Fibroblast of skin of back (primary cell): ENCODE results near the gene NOVA2. TPM values are rescaled to one million over a fixed set of nuclear protein-coding genes. Genes with fewer than 3 reads are reported as not detected.

ENCODE experiments used
- DNase-seq: peaks from one replicate; pipeline ENCODE4 v3.0.0-alpha.2; 2013
- polyA plus RNA-seq, 2 experiments: library from polyadenylated mRNA; unstranded; fragments of 120-200 nt; gene quantifications; one replicate each; pipeline ENCODE4 v1.2.1, GENCODE V29; 2013; ENCODE audit not compliant: insufficient read length in 2 of 2

Gene NOVA2, protein sequence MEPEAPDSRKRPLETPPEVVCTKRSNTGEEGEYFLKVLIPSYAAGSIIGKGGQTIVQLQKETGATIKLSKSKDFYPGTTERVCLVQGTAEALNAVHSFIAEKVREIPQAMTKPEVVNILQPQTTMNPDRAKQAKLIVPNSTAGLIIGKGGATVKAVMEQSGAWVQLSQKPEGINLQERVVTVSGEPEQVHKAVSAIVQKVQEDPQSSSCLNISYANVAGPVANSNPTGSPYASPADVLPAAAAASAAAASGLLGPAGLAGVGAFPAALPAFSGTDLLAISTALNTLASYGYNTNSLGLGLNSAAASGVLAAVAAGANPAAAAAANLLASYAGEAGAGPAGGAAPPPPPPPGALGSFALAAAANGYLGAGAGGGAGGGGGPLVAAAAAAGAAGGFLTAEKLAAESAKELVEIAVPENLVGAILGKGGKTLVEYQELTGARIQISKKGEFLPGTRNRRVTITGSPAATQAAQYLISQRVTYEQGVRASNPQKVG
- 0.11 TPM for polyA plus RNA-seq (2013, experiment 1 of 2; ENCODE audit: insufficient read length)
- 0.06 TPM for polyA plus RNA-seq (2013, experiment 2 of 2; ENCODE audit: insufficient read length)

DNA sequence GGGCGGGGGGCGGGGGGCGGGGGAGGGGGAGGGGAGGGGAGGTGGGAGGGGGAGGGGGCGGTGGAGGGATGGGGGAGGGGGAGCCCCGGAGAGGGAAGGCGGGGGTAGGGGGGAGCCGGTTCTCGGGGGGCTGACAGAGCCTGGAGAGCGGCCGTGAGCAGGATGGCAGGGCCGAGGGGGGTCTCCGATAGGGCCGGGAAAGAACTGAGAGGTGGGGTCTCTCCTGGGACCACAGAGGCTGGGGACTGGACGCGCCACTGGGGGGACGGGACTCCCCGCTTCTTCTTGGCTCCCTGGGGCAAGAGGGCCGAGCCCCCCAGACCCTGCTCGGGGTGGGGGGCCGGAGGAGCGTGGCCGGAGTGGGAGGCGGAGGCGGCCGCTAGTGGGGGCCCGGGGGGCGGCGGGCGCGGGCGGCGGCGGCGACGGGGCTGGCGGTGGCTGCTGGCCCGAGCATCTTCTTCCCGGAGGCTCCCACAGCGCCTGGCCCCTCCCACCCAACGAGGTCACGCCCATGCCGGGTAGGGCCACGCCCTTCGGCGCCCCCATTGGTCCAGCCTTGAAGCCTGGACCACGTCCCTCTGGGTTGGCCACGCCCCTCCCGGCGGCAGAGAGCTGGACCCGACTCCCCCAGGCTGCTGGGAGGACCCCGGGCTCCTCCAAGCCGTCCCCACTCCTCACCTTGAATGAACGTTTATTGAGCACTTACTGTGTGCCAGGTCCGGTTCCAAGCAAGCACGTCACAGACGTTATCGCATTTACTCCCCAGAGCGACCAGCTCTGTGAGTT, at the start of gene NOVA2:
NOVA2 (minus strand) TSS at position 313 of the 786 bp plus-strand sequence. CDS start 514 bp downstream, outside the sequence.
- DNase-seq = peak; percentile 59

DNA sequence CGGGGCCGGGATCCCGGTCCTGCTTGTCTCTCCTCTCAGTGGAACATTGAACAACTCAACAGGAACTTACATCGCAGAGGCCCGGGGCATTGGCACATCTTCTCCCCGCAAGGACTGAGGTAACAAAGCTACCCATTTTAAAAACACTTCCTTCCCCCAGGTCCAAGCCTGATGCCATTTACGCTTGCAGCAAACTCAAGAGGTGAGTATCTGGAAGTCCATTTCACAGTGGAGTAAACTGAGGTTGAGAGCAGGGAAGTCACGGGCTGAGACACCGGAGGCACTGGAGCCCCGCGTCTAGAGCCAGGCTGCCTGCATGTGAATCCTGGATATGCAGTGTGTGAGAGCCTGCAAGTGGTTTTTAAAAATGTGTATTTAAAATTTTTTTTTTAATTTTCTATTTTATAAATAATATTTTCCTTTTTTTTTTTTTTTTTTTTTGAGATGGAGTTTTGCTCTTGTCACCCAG, 49.7 kb upstream of the NOVA2 start:
- no peak for DNase-seq

DNA sequence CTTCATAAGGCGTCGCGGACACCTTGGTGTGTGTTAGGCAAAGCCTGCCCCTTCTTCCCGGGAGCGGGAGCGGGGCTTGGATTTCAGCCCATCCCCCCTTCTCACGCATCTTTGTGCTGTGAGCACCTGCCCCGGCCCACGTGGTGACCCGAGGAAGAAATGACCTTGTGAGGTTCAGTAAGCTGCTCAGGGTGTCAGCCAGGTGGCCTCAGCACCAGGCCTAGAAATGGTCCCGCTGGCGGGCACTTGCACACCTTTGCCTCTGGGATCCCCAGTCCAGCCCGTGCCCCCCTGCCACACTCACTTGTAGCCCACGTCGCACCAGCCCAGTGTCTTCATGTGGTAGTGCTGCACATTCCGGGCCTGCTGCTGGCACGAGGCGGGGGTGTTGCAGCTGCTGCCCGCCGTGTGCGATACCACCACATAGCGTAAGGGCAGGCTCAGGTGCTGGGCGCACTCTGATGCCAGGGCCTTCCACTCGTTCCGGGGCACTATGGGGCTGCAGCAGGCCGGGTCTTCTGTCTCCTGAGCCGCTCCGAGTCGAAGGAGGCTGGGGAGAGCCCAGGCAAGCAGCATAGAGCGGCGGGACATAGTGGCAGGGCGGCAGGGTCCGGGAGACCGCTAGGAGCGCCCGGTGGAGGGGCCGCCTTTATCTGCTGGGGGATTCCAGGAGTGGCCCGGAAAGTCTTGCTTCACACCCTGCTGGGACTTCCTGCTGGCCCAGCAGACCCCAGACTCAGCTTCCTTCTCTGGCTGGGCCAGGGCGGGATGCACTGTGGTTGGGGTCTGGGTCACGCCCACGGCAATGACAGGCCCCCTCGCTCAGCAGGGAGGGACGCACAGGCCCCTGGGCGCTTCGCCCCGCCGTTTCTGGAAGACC, 49.0 kb upstream of the NOVA2 start, which contains the start of gene PGLYRP1:
PGLYRP1 (minus strand) TSS at position 623 of the 880 bp plus-strand sequence; CDS start at position 591, 32 bp downstream.
- DNase-seq = no peak

DNA sequence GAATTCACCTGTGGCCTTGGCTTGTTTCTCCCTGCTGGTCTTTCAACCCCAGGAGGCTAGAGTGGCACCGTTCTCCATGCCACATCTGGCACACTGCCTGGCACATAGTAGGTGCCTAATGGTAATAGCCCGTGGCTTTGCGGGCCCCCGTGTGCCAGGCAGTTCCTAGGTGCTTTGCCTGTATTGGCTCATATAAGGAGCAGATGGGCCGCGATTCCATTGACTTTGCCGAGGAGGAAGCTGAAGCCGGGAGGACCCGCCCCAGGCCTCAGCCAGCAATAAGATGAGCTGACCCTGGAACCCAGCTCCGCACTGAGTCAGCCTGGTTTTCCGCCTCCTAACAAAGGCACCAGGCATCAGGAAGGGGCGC, 48.4 kb upstream of the NOVA2 start:
- DNase-seq = no peak

DNA sequence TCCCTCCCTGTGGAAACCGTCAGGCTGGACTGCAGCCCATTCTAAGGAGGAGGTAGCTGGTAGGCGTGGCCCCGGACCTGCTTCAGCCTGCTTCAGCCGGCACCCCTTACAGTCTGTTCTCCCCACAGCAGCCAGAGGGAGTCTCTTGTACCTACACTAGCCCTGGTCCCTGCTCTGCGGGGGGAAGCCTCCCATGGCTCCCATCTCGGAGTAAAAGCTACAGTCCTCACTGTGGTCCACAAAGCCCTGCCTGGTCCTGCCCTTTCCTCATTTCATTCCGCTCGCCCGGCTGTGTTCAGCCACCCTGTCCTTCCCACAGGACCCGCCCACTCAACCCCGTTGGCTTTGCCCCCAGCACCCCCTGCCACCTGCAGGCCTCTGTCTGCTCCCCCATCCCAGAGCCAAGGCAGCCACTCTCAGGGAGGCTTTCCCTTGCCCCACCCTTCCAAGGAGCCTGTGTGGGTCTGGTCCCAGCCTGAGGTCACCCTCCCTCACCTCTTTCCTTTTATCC, 47.9 kb upstream of the NOVA2 start:
- DNase-seq = no peak

DNA sequence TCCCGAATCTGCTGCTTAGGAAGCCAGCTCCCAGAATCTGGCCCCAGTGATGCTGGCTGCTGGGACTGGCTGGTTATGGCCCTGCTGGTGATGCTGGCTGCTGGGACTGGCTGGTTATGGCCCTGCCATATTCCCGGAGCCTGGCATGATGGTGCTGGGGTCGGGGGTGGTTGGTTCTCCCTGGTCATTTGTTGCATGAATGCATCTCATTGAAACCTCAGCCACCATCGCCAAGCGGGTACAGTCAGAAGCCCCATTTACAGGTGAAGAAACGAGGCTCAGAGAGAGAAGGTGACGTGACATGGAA, 47.1 kb upstream of the NOVA2 start:
- no peak for DNase-seq

DNA sequence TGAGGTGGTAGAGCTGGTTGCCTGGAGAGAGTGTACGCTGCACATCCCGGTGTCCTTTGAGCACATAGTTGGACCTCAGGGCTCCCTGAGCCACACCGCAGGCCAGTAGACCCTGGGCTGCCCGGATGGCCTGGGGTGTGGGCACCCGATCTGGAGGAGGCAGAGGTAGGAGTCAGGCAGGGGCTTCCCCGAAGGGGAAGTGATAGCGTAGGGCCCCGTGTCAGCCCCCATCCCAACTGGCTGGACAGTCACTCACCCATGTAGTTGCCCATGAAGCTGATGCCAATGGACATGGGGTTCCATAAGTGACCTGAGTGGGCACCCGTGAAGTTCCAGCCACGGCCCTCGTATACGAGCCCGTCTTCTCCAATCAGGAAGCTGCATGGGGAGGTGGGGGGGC, 45.6 kb upstream of the NOVA2 start:
- no peak for DNase-seq

DNA sequence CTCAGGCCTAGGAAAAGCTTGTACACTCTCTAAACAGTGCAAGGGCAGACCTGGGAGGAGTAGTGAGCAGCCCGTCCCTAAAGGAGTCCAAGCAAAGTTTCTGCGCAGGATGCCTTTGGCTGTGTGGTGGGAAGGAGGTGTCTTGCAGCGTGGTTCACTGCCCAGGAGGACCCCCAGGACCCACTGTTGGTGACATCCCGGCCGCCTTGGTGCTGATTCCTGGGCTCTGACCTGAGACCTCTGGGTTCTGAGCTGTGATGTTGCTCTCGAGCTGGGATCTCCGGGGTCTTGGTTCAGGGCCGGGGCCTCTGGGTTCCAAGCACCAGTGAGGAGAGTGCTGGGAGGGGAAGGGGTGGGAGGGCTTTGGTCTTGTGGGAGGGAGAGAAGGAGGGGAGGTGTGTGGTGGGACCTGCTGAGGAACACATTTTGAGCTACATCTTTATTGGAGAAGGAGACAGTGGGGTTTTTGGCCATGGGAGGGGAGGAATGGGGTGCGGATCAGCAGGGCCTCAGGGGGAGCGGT, 45.1 kb upstream of the NOVA2 start:
- DNase-seq = no peak

DNA sequence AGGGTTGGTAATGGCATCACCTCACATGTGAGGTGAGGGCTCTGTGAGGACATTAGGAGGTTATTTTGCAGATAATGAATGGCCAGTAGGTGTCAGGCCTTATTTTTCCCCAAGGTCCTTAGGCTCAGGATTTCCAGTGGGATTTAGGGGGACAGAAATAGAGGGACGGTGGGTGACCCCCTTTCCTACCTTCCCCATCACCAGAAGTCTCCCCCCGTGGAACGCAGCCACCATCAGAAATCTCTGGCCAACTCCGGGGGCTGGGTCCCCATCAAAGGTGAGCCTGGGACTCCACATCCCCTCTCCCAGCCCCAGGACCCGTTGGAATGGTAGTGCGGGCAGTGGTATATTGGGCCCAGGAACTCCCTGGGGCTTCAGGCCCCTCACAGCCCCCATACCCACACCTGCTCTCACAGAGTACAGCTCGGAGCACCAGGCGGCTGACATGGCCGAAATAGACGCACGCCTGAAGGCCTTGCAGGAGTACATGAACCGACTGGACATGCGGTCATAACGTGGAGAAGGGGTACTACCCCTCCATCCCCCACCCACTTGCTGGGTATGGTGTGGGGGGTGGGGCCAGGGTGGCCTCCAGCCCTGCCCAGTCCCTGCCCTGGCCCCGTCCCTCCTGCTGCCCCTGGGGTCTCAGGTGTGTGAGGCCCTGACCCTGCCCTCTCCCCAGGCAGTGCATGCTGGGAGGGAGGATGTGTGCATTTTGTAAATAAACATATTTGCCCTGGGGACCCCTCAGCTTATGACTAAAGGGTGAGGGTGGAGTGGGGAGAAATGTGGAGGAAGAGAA, 44.4 kb upstream of the NOVA2 start:
- DNase-seq = no peak

DNA sequence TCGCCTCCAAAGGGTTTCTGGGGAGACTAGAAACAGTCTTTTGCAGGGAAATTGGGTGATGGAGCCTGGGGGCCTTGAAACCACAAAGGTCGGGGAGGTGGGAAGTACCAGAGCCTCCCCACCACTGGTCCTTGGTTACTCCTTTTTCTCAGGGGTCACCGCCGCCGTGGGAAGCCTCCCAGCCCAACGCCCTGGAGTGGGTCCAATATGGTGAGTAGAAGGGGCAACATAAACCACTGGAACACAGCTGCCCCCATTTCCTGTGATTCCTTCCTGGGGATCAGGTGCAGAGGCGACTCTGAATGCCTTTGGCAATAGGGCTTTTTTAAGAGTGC, 43.4 kb upstream of the NOVA2 start:
- no peak for DNase-seq

DNA sequence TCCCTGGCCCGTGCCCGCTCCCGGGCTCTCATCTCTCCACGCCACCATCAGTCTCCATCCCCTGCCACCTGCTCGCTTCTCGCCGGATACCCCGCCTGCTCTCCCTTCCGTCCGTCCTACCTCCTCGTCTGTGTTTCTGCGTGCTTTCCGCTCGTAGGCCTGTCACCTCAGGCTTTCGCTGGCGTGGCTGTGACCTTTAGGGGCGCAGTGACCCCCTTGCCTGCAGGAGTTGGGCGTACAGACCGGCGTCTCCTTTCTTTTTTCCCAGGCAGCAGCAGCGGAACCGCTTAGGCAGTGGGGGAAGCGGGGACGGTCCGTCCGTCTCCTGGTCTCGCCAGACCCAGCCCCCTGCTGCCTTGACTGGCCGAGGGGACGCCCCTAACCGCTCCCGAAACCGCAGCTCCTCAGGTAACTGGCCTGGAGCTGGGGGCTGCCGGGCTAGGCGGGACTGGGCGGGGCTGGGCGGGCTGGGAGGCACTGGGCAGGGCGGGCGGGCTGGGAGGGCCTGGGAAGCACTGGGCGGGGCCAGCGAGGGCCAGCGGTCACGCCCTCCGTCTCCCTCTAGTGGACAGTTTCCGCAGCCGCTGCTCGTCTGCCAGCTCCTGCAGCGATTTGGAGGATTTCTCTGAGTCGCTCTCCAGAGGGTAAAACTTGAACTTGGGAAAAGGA, 42.9 kb upstream of the NOVA2 start:
- DNase-seq = peak; percentile 71

DNA sequence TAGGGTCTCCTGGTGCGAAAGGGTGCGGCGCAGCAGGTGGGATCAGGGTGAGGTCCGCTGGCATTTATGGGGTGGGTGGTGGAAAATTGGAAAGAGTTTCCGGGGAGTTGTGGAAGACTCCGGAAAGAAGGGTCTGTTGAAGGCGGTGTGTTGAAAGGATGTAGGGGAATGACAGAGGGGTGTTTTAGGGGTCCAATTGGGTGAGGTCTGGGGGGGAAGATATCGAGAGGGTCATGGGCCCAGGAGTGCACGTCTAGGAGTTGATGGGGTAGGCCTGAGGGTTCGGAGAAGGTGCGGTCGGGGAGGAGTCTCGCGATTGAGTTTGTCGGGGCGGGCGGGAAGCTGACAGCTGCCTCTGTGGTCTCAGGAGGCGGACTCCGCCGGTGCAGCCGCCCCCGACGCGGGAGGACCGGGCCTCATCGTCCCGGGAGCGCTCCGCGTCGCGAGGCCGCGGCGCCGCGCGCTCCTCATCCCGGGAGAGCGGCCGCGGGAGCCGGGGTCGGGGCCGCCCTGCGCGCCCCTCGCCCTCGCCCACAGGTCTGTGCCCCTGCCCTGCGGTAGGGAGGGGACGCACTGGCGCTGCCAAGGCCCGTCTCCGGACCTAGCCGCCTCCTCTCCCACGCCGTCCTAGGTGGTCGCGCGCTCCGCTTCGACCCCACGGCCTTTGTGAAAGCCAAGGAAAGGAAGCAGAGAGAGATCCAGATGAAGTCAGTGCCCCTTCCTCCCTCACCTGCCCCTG, 42.2 kb upstream of the NOVA2 start:
- DNase-seq = no peak

DNA sequence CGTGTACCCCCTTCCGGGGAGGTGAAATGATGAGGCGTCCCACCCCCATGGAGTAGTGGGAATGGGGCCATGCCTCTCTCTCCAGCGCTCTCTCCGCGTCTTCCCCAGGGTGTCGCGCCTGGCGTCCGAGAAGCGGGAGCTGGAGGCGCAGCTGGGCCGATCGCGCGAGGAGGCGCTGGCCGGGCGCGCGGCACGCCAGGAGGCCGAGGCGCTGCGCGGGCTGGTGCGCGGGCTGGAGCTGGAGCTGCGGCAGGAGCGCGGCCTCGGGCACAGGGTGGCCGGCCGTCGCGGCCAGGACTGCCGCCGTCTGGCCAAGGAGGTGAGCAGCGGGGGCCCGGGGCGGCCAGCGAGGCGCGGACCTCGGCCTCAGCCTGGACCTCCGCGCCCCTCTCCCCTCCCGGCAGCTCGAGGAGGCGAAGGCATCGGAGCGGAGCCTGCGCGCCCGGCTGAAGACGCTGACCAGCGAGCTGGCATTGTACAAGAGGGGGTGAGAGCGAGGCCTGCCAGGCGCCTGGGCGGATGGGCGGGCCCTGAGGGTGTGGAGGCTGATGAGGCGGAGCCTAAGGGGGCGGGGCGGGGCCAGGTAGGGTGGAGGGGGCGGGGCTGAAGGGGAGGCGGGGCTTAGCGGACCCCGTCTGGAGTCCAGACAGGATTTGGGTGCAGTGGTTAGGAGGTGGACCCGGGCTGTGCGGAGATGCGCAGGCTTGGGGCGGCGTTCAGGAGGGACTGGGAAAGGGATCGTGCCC, 41.4 kb upstream of the NOVA2 start:
- DNase-seq = peak; percentile 22

DNA sequence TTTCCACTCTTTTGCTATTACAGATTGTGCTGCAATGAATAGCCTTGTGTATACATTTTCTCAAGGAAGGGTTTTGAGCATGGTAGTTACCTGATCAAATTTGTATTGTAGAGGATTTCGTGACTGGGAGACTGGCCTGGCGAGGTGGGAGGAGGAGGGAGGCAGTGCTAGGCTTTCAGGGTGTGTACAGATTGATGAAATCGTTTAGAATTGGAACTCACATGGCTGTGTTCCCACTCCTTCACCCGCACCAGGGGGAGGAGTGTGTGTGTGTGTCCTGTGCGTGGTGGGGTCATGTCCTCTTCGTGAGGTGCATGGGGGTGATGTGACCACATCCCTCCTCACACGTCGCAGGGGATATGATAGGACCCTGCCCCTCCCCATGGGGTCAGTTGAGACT, 40.9 kb upstream of the NOVA2 start:
- no peak for DNase-seq

DNA sequence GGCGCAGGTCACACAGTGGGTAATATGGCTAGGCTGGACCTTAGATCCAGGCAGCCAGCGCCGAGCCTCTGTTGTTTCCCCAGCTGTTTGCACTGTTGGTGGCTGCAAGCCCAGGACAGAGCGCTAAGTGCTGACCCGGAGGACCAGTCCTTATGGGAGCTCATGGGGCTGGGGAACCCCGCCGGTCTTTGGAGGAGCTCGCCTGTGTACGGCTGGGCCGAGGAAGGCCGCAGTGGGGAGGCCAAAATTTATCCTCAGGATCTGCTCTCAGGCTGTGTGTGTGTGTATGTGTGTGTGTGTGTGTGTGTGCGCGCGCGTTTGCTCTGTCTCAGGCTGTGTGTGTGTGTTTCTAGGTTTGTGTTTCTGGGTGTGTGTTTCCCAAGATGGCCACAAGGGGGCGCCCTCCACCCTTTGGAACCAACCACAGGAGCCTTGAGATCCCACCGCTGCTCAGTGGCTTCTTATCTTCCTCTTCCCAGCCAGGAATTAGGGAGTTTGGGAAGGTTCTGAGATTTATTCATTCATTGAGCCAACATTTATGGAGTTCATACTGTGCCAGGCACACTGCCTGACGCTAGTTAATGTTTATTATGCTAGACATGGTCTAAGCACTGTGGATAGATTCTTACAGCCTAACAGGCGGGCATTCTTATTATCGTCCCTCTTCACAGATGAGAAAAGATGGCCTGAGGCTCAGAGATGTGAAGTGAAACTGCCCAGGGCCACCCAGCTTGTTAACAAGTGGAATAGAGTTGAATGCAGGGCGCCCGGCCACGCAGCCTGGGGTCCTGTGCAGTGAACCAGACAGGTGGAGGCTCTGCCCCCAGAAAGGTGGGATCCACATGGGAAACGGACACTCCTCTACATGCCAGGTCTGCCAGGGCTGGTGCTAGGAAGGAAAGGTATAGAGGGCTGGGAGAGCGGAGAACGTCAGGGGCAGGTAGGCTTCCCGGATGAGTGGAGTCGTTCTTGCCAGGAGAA, 36.2 kb upstream of the NOVA2 start:
- DNase-seq = peak; percentile 63

DNA sequence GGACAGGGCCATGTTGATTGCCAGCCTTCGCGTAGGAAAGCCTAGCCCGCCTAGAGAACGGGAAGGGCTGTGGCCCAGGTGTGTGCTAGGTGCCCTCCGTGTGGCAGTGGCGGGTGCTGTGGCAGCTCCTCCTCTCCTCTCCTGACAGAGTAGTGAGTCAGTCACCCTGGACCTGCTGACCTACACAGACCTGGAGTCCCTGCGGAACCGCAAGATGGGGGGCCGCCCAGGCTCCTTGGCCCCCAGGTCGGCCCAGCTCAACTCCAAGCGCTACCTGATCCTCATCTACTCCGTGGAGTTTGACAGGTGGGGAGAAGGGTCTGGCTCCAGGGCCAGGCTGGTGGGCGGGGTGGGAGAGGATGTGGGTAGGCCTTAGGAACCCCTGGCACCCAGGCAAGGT, 32.7 kb upstream of the NOVA2 start:
- DNase-seq = no peak

DNA sequence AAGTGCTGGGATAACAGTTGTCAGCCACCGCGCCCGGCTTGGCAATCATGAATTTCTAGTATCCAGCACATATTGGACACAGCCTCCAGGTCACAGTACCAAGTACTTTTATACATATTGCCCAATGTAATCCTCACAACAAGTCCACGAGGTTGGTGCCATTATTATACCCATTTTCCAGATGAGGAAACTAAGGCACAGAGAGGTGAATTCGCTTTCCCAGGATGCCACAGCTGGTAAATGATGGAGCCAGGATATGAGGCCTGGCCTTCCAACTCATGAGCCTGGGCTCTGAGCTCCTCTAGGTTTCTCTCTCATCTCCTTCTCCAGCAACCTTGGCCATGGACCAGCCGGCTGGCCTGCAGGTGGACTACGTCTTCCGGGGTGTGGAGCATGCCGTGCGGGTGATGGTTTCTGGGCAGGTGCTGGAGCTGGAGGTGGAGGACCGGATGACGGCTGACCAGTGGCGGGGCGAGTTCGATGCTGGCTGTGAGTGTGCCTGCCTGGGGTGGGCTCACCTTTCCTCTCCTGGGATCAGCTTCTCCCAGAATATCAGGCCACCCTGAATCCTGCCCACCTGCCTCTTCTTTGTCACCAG, 29.1 kb upstream of the NOVA2 start:
- no peak for DNase-seq
